ENCODE measurements around the gene CENPV. TPM values are rescaled to one million over a fixed set of nuclear protein-coding genes. Genes with fewer than 3 reads are reported as not detected.

The CENPV gene
- total and polyA plus RNA-seq, 2 of the 13 experiments (the other 11 are each of a cell fraction or from before 2014, with no cell fraction given): 193 to 292 TPM

GRCh38 chr17:16374146-16374938 lies 21.1 kb upstream of the CENPV start:
- in situ Hi-C loops (cut with HindIII; ENCODE audit: extremely low pct_ligation_motif_present, low pct_unique_long_range_greater_than_20kb): no loop called here

More at GRCh38 chr17:16374146-16374938, 21.1 kb upstream of the CENPV start:
- Histone ChIP-seq H3K36me3 (replicated peaks in 1 of 2; ENCODE audit: control insufficient read depth in 1 of 2, insufficient read depth in 2 of 2, low read length in 2 of 2) (no peaks in the 10 kb centered on the region), H3K9ac (ENCODE audit: insufficient read depth, low read depth, low read length) (no peak overlapping the region), H3K4me1 (ENCODE audit: insufficient read depth, low read length) (peaks cover 27% of the 10 kb centered on the region), H3K4me2 (ENCODE audit: low read depth, low read length) (no peak overlapping the region), H2AFZ (ENCODE audit: low read length) (no peak overlapping the region), H3K27ac (ENCODE audit: extremely low read length, insufficient read depth, low read length) (no peak overlapping the region), H3K9me3 (ENCODE audit: low read length) (no peaks in the 10 kb centered on the region), H3K79me2 (ENCODE audit: insufficient read depth, low read length) (no peaks in the 10 kb centered on the region), H3K27me3 (ENCODE audit: control insufficient read depth in 1 of 2, insufficient read depth in 2 of 2, low read length in 2 of 2) (no peaks in the 10 kb centered on the region), H3K4me3 (replicated peaks in 1 of 3; ENCODE audit: insufficient read depth in 1 of 3, low read depth in 2 of 3, low read length in 3 of 3) (no peak overlapping the region), H4K20me1 (ENCODE audit: insufficient read depth, low read length) (no peaks in the 10 kb centered on the region)
- WGBS (ENCODE audit: low lambda C conversion rate): 86% methylated on average over 16 of the region's 16 CpGs
- FAIRE-seq: no peak
- TF ChIP-seq ZNF383 (CRISPR knock-in tag; IDR thresholded peaks at IDR 0.05; ENCODE audit: borderline replicate concordance): no peak
- TF ChIP-seq RFX3 (CRISPR knock-in tag; IDR thresholded peaks at IDR 0.05): no peak
- no peak for TF ChIP-seq GTF3A (CRISPR knock-in tag; conservative IDR thresholded peaks at IDR 0.05)
- no peak for TF ChIP-seq MXI1 (IDR thresholded peaks at IDR 0.05; ENCODE audit: borderline replicate concordance, low read depth, low read length)
- no peak for TF ChIP-seq ELF4 (CRISPR knock-in tag; IDR thresholded peaks at IDR 0.05; ENCODE audit: borderline replicate concordance)
- TF ChIP-seq BCL6 (CRISPR knock-in tag; IDR thresholded peaks at IDR 0.05): no peak
- TF ChIP-seq IRX3 (CRISPR knock-in tag; IDR thresholded peaks at IDR 0.05; ENCODE audit: borderline replicate concordance, low read depth): no peak
- no peak for TF ChIP-seq PHF8 (CRISPR knock-in tag; IDR thresholded peaks at IDR 0.05)
- no peak for TF ChIP-seq TFAP4 (IDR thresholded peaks at IDR 0.05; ENCODE audit: borderline replicate concordance, low read depth)
- no peak for TF ChIP-seq ZNF468 (CRISPR knock-in tag; IDR thresholded peaks at IDR 0.05)
- TF ChIP-seq SMAD3 (CRISPR knock-in tag; IDR thresholded peaks at IDR 0.05): no peak
- no peak for TF ChIP-seq REPIN1 (CRISPR knock-in tag; IDR thresholded peaks at IDR 0.05; ENCODE audit: borderline replicate concordance, low read depth)
- no peak for TF ChIP-seq TBP (CRISPR knock-in tag; IDR thresholded peaks at IDR 0.05)
- ChIA-PET POLR2A (interaction anchor here (1.7 kb wide), 1 partner anchor 64 kb away, joined by 4 read pairs; no protein-coding TSS in a partner anchor), CTCF (ENCODE audit: low intra/inter-chr PET ratio, low total read pairs) (no interaction called here)
- no peak for ATAC-seq
- no peak for DNase-seq (ENCODE audit: low spot score)
- BruUV-seq (replicated peaks): no TSS peak
- intact Hi-C loops (cut with micrococcal nuclease; ENCODE audit: unreplicated experiment): no loop called here

Measured in HepG2 (cell line).